ENCODE results near the gene CHPF. TPM values are rescaled to one million over a fixed set of nuclear protein-coding genes. Genes with fewer than 3 reads are reported as not detected.

Gene CHPF
- total RNA-seq, 1 donor from 2014 or later: 285 TPM

DNA sequence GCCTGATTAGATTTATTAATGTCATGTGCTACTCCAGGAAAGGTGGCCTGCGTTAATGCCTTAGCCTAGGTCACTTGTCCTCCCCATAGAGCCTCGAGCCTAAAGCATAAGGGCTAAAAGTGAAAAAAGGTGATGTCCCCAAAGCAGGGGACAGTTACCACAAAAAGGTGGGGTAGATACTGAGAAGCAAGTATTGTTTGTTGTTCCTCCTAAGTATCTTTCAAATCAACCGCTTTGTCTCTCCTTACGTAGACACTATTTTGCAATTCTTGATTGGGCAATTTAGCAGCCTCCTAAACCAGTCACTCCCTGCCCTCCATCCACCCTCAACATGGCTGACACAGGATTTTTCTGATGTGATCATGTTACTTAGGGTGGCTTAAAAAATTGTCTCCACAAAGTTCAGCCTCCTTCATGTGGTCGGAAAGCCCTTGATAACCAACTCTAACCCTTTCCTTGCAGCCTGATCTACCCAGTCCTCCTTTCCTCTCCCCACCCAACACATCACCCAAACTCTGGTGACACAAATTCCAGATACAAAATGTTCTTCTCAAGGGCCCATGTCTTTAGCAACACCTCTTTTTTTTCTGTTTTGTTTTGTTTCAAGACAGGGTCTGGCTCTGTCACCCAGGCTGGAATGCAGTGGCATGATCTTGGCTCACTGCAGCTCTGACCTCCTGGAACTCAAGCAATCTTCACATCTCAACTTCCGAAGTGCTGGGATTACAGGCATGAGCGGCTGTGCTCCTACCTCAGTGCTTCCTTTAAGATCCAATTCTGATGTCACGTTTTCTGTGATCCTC lies 35.4 kb upstream of the CHPF start:
- no peak for DNase-seq (ENCODE audit: low read depth)
- no peak overlapping the region for H3K4me3 ChIP-seq (ENCODE audit: low read depth, low read length)
- TF ChIP-seq CTCF (IDR thresholded peaks at IDR 0.05; ENCODE audit: insufficient read depth, low read length, poor library complexity, severe bottlenecking): no peak
- no peaks in the 10 kb centered on the region for H3K27me3 ChIP-seq (ENCODE audit: control insufficient read depth, insufficient read depth, low read length)
- H3K36me3 ChIP-seq (ENCODE audit: control insufficient read depth, insufficient read depth, low read length): no peaks in the 10 kb centered on the region

- Histone ChIP-seq H3K4me3 (ENCODE audit: low read depth, low read length) (no peak overlapping the region), H3K27me3 (ENCODE audit: control insufficient read depth, insufficient read depth, low read length) (no peaks in the 10 kb centered on the region), H3K36me3 (ENCODE audit: control insufficient read depth, insufficient read depth, low read length) (no peaks in the 10 kb centered on the region)
- DNase-seq (ENCODE audit: low read depth): no peak
- no peak for TF ChIP-seq CTCF (IDR thresholded peaks at IDR 0.05; ENCODE audit: insufficient read depth, low read length, poor library complexity, severe bottlenecking)
These were observed 33.1 kb upstream of the CHPF start for GRCh38 chr2:219576505-219577388.

GRCh38 chr2:219575566-219576504 lies 32.2 kb upstream of the CHPF start:
- Histone ChIP-seq H3K27me3 (ENCODE audit: control insufficient read depth, insufficient read depth, low read length) (no peaks in the 10 kb centered on the region), H3K36me3 (ENCODE audit: control insufficient read depth, insufficient read depth, low read length) (no peaks in the 10 kb centered on the region), H3K4me3 (ENCODE audit: low read depth, low read length) (no peak overlapping the region)
- TF ChIP-seq CTCF (IDR thresholded peaks at IDR 0.05; ENCODE audit: insufficient read depth, low read length, poor library complexity, severe bottlenecking): no peak
- DNase-seq (ENCODE audit: low read depth): no peak

DNA sequence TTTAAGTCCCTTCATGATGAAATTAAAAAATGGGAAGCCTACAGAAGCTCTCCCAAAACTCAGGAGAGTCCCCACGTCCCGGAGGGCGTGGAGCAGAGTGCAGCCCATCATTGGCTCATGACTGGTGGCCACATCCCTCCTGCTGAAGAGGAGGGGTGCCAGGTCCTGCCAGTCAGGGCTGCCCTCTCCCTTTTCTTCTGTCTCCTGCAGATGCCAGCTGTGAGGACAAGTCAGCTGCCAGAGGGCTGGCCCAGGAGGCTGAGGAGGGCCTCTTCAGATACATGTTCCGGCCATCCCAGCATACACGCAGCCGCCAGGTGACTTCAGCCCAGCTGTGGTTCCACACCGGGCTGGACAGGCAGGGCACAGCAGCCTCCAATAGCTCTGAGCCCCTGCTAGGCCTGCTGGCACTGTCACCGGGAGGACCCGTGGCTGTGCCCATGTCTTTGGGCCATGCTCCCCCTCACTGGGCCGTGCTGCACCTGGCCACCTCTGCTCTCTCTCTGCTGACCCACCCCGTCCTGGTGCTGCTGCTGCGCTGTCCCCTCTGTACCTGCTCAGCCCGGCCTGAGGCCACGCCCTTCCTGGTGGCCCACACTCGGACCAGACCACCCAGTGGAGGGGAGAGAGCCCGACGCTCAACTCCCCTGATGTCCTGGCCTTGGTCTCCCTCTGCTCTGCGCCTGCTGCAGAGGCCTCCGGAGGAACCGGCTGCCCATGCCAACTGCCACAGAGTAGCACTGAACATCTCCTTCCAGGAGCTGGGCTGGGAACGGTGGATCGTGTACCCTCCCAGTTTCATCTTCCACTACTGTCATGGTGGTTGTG lies 31.1 kb upstream of the CHPF start:
- H3K36me3 ChIP-seq (ENCODE audit: control insufficient read depth, insufficient read depth, low read length): no peaks in the 10 kb centered on the region

More for the DNA sequence above, 31.1 kb upstream of the CHPF start:
- H3K4me3 ChIP-seq (ENCODE audit: low read depth, low read length): no peak overlapping the region
- TF ChIP-seq CTCF (IDR thresholded peaks at IDR 0.05; ENCODE audit: insufficient read depth, low read length, poor library complexity, severe bottlenecking): no peak
- no peaks in the 10 kb centered on the region for H3K27me3 ChIP-seq (ENCODE audit: control insufficient read depth, insufficient read depth, low read length)
- DNase-seq (ENCODE audit: low read depth): no peak
